H9 (cell line): ENCODE measurements around the gene TNFRSF1B. TPM values are rescaled to one million over a fixed set of nuclear protein-coding genes. Genes with fewer than 3 reads are reported as not detected.

Experiments used
- DNase-seq: peaks from one replicate; pipeline ENCODE4 v3.0.0-alpha.2; 2017
- H2AFZ ChIP-seq: one replicate; pipeline ENCODE4 v1.6.1; 2013; ENCODE audit warnings: mild to moderate bottlenecking, low read length, control low read depth, moderate library complexity
- H2AK5ac ChIP-seq: 2 replicates; pipeline ENCODE4 v1.6.1; 2013; ENCODE audit warnings: low read length, control low read depth, mixed read lengths; ENCODE audit not compliant: insufficient read length
- H2BK120ac ChIP-seq: one replicate; pipeline ENCODE4 v1.6.1; 2013; ENCODE audit warnings: low read depth, mild to moderate bottlenecking, low read length, control low read depth, inconsistent platforms; ENCODE audit not compliant: poor library complexity, severe bottlenecking
- H2BK12ac ChIP-seq: 2 replicates; pipeline ENCODE4 v1.6.1; 2013; ENCODE audit warnings: low read length, control low read depth, mixed read lengths, low read depth; ENCODE audit not compliant: insufficient read length
- H2BK15ac ChIP-seq: 2 replicates; pipeline ENCODE4 v1.6.1; 2013; ENCODE audit warnings: low read depth, low read length, control low read depth
- H2BK20ac ChIP-seq: one replicate; pipeline ENCODE4 v1.6.1; 2013; ENCODE audit warnings: low read depth, mild to moderate bottlenecking, low read length, control low read depth, inconsistent platforms; ENCODE audit not compliant: poor library complexity, severe bottlenecking
- H2BK5ac ChIP-seq: 2 replicates; pipeline ENCODE4 v1.6.1; 2013; ENCODE audit warnings: low read length, control low read depth, mixed read lengths; ENCODE audit not compliant: insufficient read length
- H3K14ac ChIP-seq: 2 replicates; pipeline ENCODE4 v1.6.1; 2013; ENCODE audit warnings: low read length, control low read depth; ENCODE audit not compliant: insufficient read depth
- H3K18ac ChIP-seq: 2 replicates; pipeline ENCODE4 v1.6.1; 2013; ENCODE audit warnings: low read depth, mild to moderate bottlenecking, mixed read lengths, low read length, control low read depth; ENCODE audit not compliant: insufficient read length
- H3K23ac ChIP-seq: 2 replicates; pipeline ENCODE4 v1.6.1; 2013; ENCODE audit warnings: low read length, control low read depth, mixed read lengths, low read depth; ENCODE audit not compliant: insufficient read length
- H3K23me2 ChIP-seq: 2 replicates; pipeline ENCODE4 v1.6.1; 2013; ENCODE audit warnings: low read depth, mild to moderate bottlenecking, mixed read lengths, low read length, control low read depth; ENCODE audit not compliant: insufficient read length, poor library complexity, severe bottlenecking
- H3K27ac ChIP-seq: 2 replicates; pipeline ENCODE4 v1.5.1; 2013; ENCODE audit warnings: low read length, control low read depth, mixed read lengths, low read depth; ENCODE audit not compliant: insufficient read length
- H3K27me3 ChIP-seq: 2 replicates; pipeline ENCODE4 v1.6.1; 2013; ENCODE audit warnings: low read length, control low read depth, inconsistent platforms; ENCODE audit not compliant: insufficient read depth
- H3K4ac ChIP-seq: 2 replicates; pipeline ENCODE4 v1.6.1; 2013; ENCODE audit warnings: low read depth, mild to moderate bottlenecking, control low read depth, inconsistent platforms, low read length, moderate library complexity
- H3K4me1 ChIP-seq: 2 replicates; pipeline ENCODE4 v1.6.1; 2013; ENCODE audit warnings: low read length, control low read depth, inconsistent platforms; ENCODE audit not compliant: insufficient read depth
- H3K4me2 ChIP-seq: 2 replicates; pipeline ENCODE4 v1.6.1; 2013; ENCODE audit warnings: low read length, control low read depth, mixed read lengths; ENCODE audit not compliant: insufficient read length, insufficient read depth
- H3K56ac ChIP-seq: 2 replicates; pipeline ENCODE4 v1.6.1; 2013; ENCODE audit warnings: low read depth, mild to moderate bottlenecking, mixed read lengths, low read length, control low read depth; ENCODE audit not compliant: insufficient read length
- H3K79me1 ChIP-seq: 2 replicates; pipeline ENCODE4 v1.6.1; 2013; ENCODE audit warnings: low read depth, mild to moderate bottlenecking, moderate library complexity, low read length, control low read depth, inconsistent platforms; ENCODE audit not compliant: insufficient read depth, poor library complexity, severe bottlenecking
- H3K79me2 ChIP-seq: 2 replicates; pipeline ENCODE4 v1.6.1; 2013; ENCODE audit warnings: low read length, control low read depth, inconsistent platforms; ENCODE audit not compliant: insufficient read depth
- H3K9ac ChIP-seq: 2 replicates; pipeline ENCODE4 v1.6.1; 2013; ENCODE audit warnings: low read length, control low read depth, mixed read lengths; ENCODE audit not compliant: insufficient read length; ENCODE audit errors: extremely low read depth
- H3K9me3 ChIP-seq: one replicate; pipeline ENCODE4 v1.6.1; 2013; ENCODE audit warnings: low read depth, low read length, inconsistent platforms; ENCODE audit not compliant: control insufficient read depth
- H3T11ph ChIP-seq: one replicate; pipeline ENCODE4 v1.6.1; 2013; ENCODE audit warnings: mild to moderate bottlenecking, low read length, control low read depth, inconsistent platforms
- H4K20me1 ChIP-seq: one replicate; pipeline ENCODE4 v1.6.1; 2013; ENCODE audit not compliant: control insufficient read depth, insufficient read length, insufficient read depth
- H4K5ac ChIP-seq: 2 replicates; pipeline ENCODE4 v1.6.1; 2013; ENCODE audit warnings: low read depth, mild to moderate bottlenecking, mixed read lengths, low read length, control low read depth; ENCODE audit not compliant: insufficient read length
- H4K8ac ChIP-seq: replicated peaks from 2 replicates; pipeline ENCODE4 v1.6.1; 2013; ENCODE audit warnings: low read length, control low read depth, mixed read lengths, low read depth; ENCODE audit not compliant: insufficient read length
- H4K91ac ChIP-seq: 2 replicates; pipeline ENCODE4 v1.6.1; 2013; ENCODE audit warnings: low read depth, mild to moderate bottlenecking, moderate library complexity, mixed read lengths, low read length, control low read depth; ENCODE audit not compliant: insufficient read length
- H3K27ac Mint-ChIP-seq, 3 experiments: 2 replicates in 2 of 3; 3 replicates in 1 of 3; pipeline ENCODE4 v1.8.0; 2020 to 2021; ENCODE audit warnings: mixed read lengths in 3 of 3, mild to moderate bottlenecking in 1 of 3, moderate library complexity in 1 of 3
- H3K27me3 Mint-ChIP-seq: 2 replicates; pipeline ENCODE4 v1.8.0; 2021; ENCODE audit warnings: low read depth, mild to moderate bottlenecking, moderate library complexity, mixed read lengths
- H3K36me3 Mint-ChIP-seq, 3 experiments: 2 replicates in 2 of 3; 3 replicates in 1 of 3; pipeline ENCODE4 v1.8.0; 2020 to 2021; ENCODE audit warnings: low read depth in 3 of 3, mixed read lengths in 3 of 3; ENCODE audit not compliant: insufficient read depth in 1 of 3
- H3K4me1 Mint-ChIP-seq, 2 experiments: 2 replicates each; pipeline ENCODE4 v1.8.0; 2020; ENCODE audit warnings: mixed read lengths in 2 of 2
- H3K4me3 Mint-ChIP-seq, 2 experiments: 2 replicates in 1 of 2; 3 replicates in 1 of 2; pipeline ENCODE4 v1.8.0; 2020 to 2021; ENCODE audit warnings: mild to moderate bottlenecking in 2 of 2, mixed read lengths in 2 of 2, moderate library complexity in 1 of 2
- H3K9me3 Mint-ChIP-seq, 2 experiments: 2 replicates in 1 of 2; 3 replicates in 1 of 2; pipeline ENCODE4 v1.8.0; 2020; ENCODE audit warnings: mild to moderate bottlenecking in 2 of 2, mixed read lengths in 2 of 2, moderate library complexity in 1 of 2
- CTCF ChIP-seq: fragments of 200-600 bp; sonication (generic); conservative IDR thresholded peaks from 3 replicates; pipeline ENCODE4 v1.8.0; 2021; ENCODE audit warnings: antibody characterized with exemption, mild to moderate bottlenecking
- WGBS: extraction: QIAGEN DNeasy Blood & Tissue Kit; methylation state at CpG from one replicate; pipeline ENCODE4 v1.1.7; 2013; ENCODE audit warnings: missing lambda C conversion rate, low lambda C conversion rate, mixed read lengths; ENCODE audit not compliant: insufficient read length; ENCODE audit errors: extremely low coverage; 5-methylcytosine and 5-hydroxymethylcytosine counted together
- total RNA-seq: library from RNA; stranded (reverse); gene quantifications from 2 replicates; pipeline ENCODE4 v1.2.1, GENCODE V29; 2021

The TNFRSF1B gene
- total RNA-seq, 1 experiment from 2014 or later = 0.57 TPM

DNA sequence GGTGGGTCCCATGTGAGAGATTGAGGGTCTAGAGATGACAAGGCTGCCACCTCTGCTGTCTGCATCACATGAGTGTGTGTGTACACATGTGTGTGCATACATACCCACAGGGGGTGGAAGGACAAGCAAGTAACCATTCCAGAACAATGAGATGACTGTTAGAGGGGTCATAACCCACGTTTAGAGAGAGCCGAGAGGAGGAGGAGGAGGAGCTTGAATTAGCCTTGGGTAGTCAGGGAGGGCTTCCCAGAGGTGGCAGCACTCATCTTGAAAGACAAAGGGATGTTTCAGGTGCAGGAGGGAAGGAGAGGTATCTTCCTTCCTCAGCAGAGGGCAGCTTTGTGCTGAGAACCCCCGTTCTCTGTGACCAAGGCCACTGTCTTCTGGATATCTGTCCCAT is 21.3 kb downstream of the TNFRSF1B start:
- no peak overlapping the region for H3K18ac ChIP-seq
- no peak overlapping the region for H4K5ac ChIP-seq
- H3K23me2 ChIP-seq = no peaks in the 10 kb centered on the region
- H3T11ph ChIP-seq = no peak overlapping the region
- H3K27ac Mint-ChIP-seq = no peak overlapping the region; a peak in 1 of 7 replicates
- no peak overlapping the region for H2BK15ac ChIP-seq
- H3K9me3 Mint-ChIP-seq = peaks cover 0 to 4% of the 10 kb centered on the region in 2 experiments; a peak in 4 of 5 replicates
- H3K27me3 ChIP-seq = no peaks in the 10 kb centered on the region
- H2BK5ac ChIP-seq = no peak overlapping the region
- no peak overlapping the region for H4K8ac ChIP-seq
- H3K79me1 ChIP-seq = no peaks in the 10 kb centered on the region
- H2BK20ac ChIP-seq = no peak overlapping the region
- peaks cover 18 to 24% of the 10 kb centered on the region in 2 experiments for H3K4me1 Mint-ChIP-seq
- no CpG with 5 or more reads among the region's 3 CpGs for WGBS
- H3K4me1 ChIP-seq = no peaks in the 10 kb centered on the region; the same call in 1 of the 2 replicates
- no peak overlapping the region for H3K14ac ChIP-seq
- no peak overlapping the region for H4K91ac ChIP-seq
- no peak overlapping the region for H3K27ac ChIP-seq
- H3K79me2 ChIP-seq = no peaks in the 10 kb centered on the region
- H3K9ac ChIP-seq = no peak overlapping the region
- H3K4ac ChIP-seq = no peak overlapping the region
- no peak overlapping the region for H3K23ac ChIP-seq
- H3K9me3 ChIP-seq = no peaks in the 10 kb centered on the region
- H2BK12ac ChIP-seq = no peak overlapping the region
- peaks cover 5% of the 10 kb centered on the region for H3K27me3 Mint-ChIP-seq
- H2AFZ ChIP-seq = no peak overlapping the region
- no peak overlapping the region for H3K56ac ChIP-seq
- H2AK5ac ChIP-seq = no peak overlapping the region
- no peak for TF ChIP-seq CTCF
- no peak overlapping the region for H2BK120ac ChIP-seq
- no peak overlapping the region; a peak in 1 of 5 replicates for H3K4me3 Mint-ChIP-seq
- peak; percentile 43 for DNase-seq
- H3K4me2 ChIP-seq = no peak overlapping the region
- H4K20me1 ChIP-seq = no peaks in the 10 kb centered on the region
- peaks cover 0 to 5% (median 1%) of the 10 kb centered on the region in 3 experiments; a peak in 3 of 7 replicates for H3K36me3 Mint-ChIP-seq
